Coronary artery (tissue), 2 donors: Measurements from ENCODE around the gene JRKL.
"Not testable (repeated sequence)": the region's sequence is repeated elsewhere in the genome, so short reads cannot be mapped to it uniquely, and the experiment has no call there.

Source experiments
- DNase-seq: peaks from one replicate; pipeline ENCODE4 v3.0.0-alpha.2; 2017; ENCODE audit warnings: low spot score
- H3K27ac ChIP-seq, 2 donors: fragments of 200-600 bp; sonication (generic); one replicate each; pipeline ENCODE4 v1.5.1; 2016 to 2019
- H3K4me3 ChIP-seq: fragments of 200-600 bp; sonication (generic); 2 replicates; pipeline ENCODE4 v1.5.1; 2016; ENCODE audit warnings: mild to moderate bottlenecking, moderate library complexity
- CTCF ChIP-seq: fragments of 200-600 bp; sonication (generic); IDR thresholded peaks from one replicate; pipeline ENCODE4 v1.5.1; 2019; ENCODE audit warnings: antibody characterized with exemption

Gene JRKL

GRCh38 chr11:96413408-96413807, 23.6 kb downstream of the JRKL start:
- no peak overlapping the region for H3K4me3 ChIP-seq
- H3K27ac ChIP-seq: no peak overlapping the region
- DNase-seq: no peak
- no peak for TF ChIP-seq CTCF

DNA sequence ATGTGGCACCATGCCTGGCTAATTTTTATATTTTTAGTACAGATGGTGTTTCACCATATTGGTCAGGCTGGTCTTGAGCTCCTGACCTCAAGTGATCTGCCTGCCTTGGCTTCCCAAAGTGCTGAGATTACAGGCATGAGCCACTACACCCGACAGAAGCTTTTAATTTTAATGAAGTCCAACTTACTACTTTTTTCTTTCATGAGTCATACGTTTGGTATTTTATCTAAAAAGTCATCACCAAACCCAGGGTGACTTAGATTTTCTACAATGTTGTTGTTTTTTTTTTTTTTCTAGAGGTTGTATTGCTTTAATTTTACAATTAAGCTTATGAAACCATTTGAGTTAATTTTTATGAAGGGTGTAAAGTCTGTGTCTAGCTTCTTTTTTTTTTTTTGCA, 34.9 kb downstream of the JRKL start:
- DNase-seq: no peak

GRCh38 chr11:96430668-96431067, 40.9 kb downstream of the JRKL start:
- no peak for DNase-seq
- no peak for TF ChIP-seq CTCF
- Histone ChIP-seq H3K27ac (no peak overlapping the region), H3K4me3 (no peak overlapping the region)

More for the DNA sequence above, 34.9 kb downstream of the JRKL start:
- Histone ChIP-seq H3K27ac (no peak overlapping the region), H3K4me3 (no peak overlapping the region)
- no peak for TF ChIP-seq CTCF

DNA sequence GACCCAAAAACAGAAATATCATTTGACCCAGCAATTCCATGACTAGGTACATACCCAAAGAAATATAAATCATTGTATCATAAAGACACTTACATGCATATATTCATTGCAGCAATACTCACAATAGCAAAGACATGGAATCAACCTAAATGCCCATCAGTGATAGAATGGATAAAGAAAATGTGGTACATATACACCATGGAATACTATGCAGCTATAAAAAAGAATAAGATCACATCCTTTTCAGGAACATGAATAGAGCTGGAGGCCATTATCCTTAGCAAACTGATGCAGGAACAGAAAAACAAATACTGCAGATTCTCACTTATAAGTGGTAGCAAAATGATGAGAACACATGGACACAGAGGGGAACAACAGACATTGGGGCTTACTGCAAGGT, 42.8 kb downstream of the JRKL start:
- H3K4me3 ChIP-seq, DNase-seq: not testable (repeated sequence)

More for the DNA sequence above, 42.8 kb downstream of the JRKL start:
- not testable (repeated sequence) for H3K27ac ChIP-seq
